ENCODE measurements around the gene MAP3K10.

- TF ChIP-seq CTCF (conservative IDR thresholded peaks at IDR 0.05; ENCODE audit: low read depth, low read length) = peak; percentile 79
- TF ChIP-seq EZH2 (IDR thresholded peaks at IDR 0.05; ENCODE audit: low read length, unreplicated experiment) = no peak
These were observed 26.0 kb downstream of the MAP3K10 start for GRCh38 chr19:40217027-40217810.
